SK-N-SH (cell line): ENCODE measurements around the gene DIAPH2. TPM values are rescaled to one million over a fixed set of nuclear protein-coding genes. Genes with fewer than 3 reads are reported as not detected.

Experiments
- CTCF ChIA-PET: fragments of 300-600, 350-600 bp; formaldehyde crosslinking; extraction: SDS; loops from one replicate; lab custom pipeline; 2021; lab: Yijun Ruan, JAX
- POLR2A ChIA-PET: fragments of 350-600 bp; sonication (Branson Sonifier 250); formaldehyde crosslinking; extraction: SDS; loops from one replicate; lab custom pipeline; 2020; ENCODE audit warnings: antibody characterized with exemption, inconsistent platforms; lab: Yijun Ruan, JAX
- DNase-seq: peaks from one replicate; pipeline ENCODE4 v3.0.0; 2012
- H2AFZ ChIP-seq: fragments of 200-600 bp; sonication (generic); 2 replicates; pipeline ENCODE4 v1.8.1; 2016; ENCODE audit warnings: antibody characterized with exemption, mild to moderate bottlenecking, low read depth
- H3F3A ChIP-seq: fragments of 200-600 bp; sonication (generic); replicated peaks from 2 replicates; pipeline ENCODE3; 2016; ENCODE audit warnings: antibody characterized with exemption, mild to moderate bottlenecking; ENCODE audit not compliant: insufficient read depth
- H3K27ac ChIP-seq, 2 experiments: fragments of 200-500 bp in 1 of 2; fragments of 200-600 bp in 1 of 2; sonication (Bioruptor generic) in 1 of 2; sonication (generic), shearing (Covaris generic) in 1 of 2; 2 replicates each; pipeline versions ENCODE4 v1.5.1 to v1.6.1; 2014 to 2016; ENCODE audit warnings: low read depth in 2 of 2, inconsistent platforms in 1 of 2, low read length in 1 of 2, mild to moderate bottlenecking in 1 of 2, mixed read lengths in 1 of 2
- H3K27me3 ChIP-seq: fragments of 200-600 bp; sonication (generic), shearing (Covaris generic); 2 replicates; pipeline ENCODE4 v1.6.1; 2016; ENCODE audit warnings: mixed run types; ENCODE audit not compliant: insufficient read depth
- H3K36me3 ChIP-seq, 2 experiments: fragments of 200-500 bp in 1 of 2; fragments of 200-600 bp in 1 of 2; sonication (Bioruptor generic) in 1 of 2; sonication (generic) in 1 of 2; replicated peaks in 1 of 2; 2 replicates each; pipeline versions ENCODE3 to v1.5.1; 2014 to 2016; ENCODE audit warnings: low read length in 1 of 2, mild to moderate bottlenecking in 1 of 2; ENCODE audit not compliant: insufficient read depth in 2 of 2, control insufficient read depth in 1 of 2
- H3K4me1 ChIP-seq, 2 experiments: fragments of 200-500 bp in 1 of 2; fragments of 200-600 bp in 1 of 2; sonication (Bioruptor generic) in 1 of 2; sonication (generic), shearing (Covaris generic) in 1 of 2; 2 replicates each; pipeline versions ENCODE4 v1.5.1 to v1.6.1; 2014 to 2016; ENCODE audit warnings: low read depth in 1 of 2, low read length in 1 of 2, mixed run types in 1 of 2; ENCODE audit not compliant: insufficient read depth in 2 of 2, control insufficient read depth in 1 of 2
- H3K4me2 ChIP-seq: fragments of 200-600 bp; sonication (generic), shearing (Covaris generic); 2 replicates; pipeline ENCODE4 v1.6.1; 2017; ENCODE audit warnings: mixed run types
- H3K4me3 ChIP-seq, 2 experiments: fragments of 200-500 bp in 1 of 2; fragments of 200-600 bp in 1 of 2; sonication (Bioruptor generic) in 1 of 2; sonication (generic), shearing (Covaris generic) in 1 of 2; 2 replicates each; pipeline versions ENCODE4 v1.5.1 to v1.8.1; 2014 to 2016; ENCODE audit warnings: low read depth in 2 of 2, inconsistent platforms in 1 of 2, low read length in 1 of 2, mild to moderate bottlenecking in 1 of 2, mixed read lengths in 1 of 2, moderate library complexity in 1 of 2
- H3K79me2 ChIP-seq: fragments of 200-600 bp; sonication (generic); 2 replicates; pipeline ENCODE4 v1.8.1; 2017; ENCODE audit warnings: mild to moderate bottlenecking; ENCODE audit not compliant: insufficient read depth
- H3K9ac ChIP-seq: fragments of 200-600 bp; sonication (generic); 2 replicates; pipeline ENCODE4 v1.6.1; 2017; ENCODE audit warnings: mixed run types
- H3K9me2 ChIP-seq: fragments of 200-600 bp; sonication (generic); 2 replicates; pipeline ENCODE4 v1.6.1; 2017; ENCODE audit warnings: mixed run types
- H3K9me3 ChIP-seq: fragments of 200-600 bp; sonication (generic); 2 replicates; pipeline ENCODE4 v1.6.1; 2017; ENCODE audit warnings: mixed run types, mild to moderate bottlenecking, moderate library complexity
- H4K20me1 ChIP-seq: fragments of 200-600 bp; sonication (generic); 2 replicates; pipeline ENCODE4 v1.6.1; 2017; ENCODE audit warnings: mild to moderate bottlenecking, mixed run types; ENCODE audit not compliant: insufficient read depth
- EP300 ChIP-seq, 2 experiments: IDR thresholded peaks; 2 replicates each; pipeline versions ENCODE4 v1.4.0 to v1.6.1; 2012; ENCODE audit warnings: borderline replicate concordance in 1 of 2, low read depth in 1 of 2, low read length in 1 of 2
- GABPA ChIP-seq: IDR thresholded peaks from 2 replicates; pipeline ENCODE4 v1.4.0; 2012; ENCODE audit warnings: low read depth, mild to moderate bottlenecking
- GATA2 ChIP-seq: sonication (generic); formaldehyde crosslinking; IDR thresholded peaks from 2 replicates; pipeline ENCODE4 v1.5.0; 2020; ENCODE audit warnings: mild to moderate bottlenecking, missing genetic modification reagents
- IRF3 ChIP-seq: fragments of 150-350 bp; IDR thresholded peaks from 2 replicates; pipeline ENCODE4 v1.6.1; 2016; ENCODE audit warnings: mild to moderate bottlenecking, low read depth, low read length
- MXI1 ChIP-seq: IDR thresholded peaks from 2 replicates; pipeline ENCODE4 v1.6.1; 2012; ENCODE audit warnings: mild to moderate bottlenecking, low read depth, low read length, improper control_type of control experiment
- REST ChIP-seq: IDR thresholded peaks from 2 replicates; pipeline ENCODE4 v1.6.1; 2012; ENCODE audit warnings: mild to moderate bottlenecking, low read depth, low read length, moderate library complexity
- SIN3A ChIP-seq: IDR thresholded peaks from 2 replicates; pipeline ENCODE4 v1.6.1; 2012; ENCODE audit warnings: low read depth, mild to moderate bottlenecking, low read length, moderate library complexity, borderline replicate concordance
- TAF1 ChIP-seq: IDR thresholded peaks from 2 replicates; pipeline ENCODE4 v1.6.1; 2012; ENCODE audit warnings: low read depth, mild to moderate bottlenecking, low read length, moderate library complexity, borderline replicate concordance
- TEAD4 ChIP-seq: IDR thresholded peaks from 2 replicates; pipeline ENCODE4 v1.4.0; 2012; ENCODE audit warnings: mild to moderate bottlenecking, borderline replicate concordance; ENCODE audit not compliant: insufficient read depth
- ZBTB33 ChIP-seq: IDR thresholded peaks from 2 replicates; pipeline ENCODE4 v1.4.0; 2012; ENCODE audit warnings: low read depth, borderline replicate concordance
- WGBS: methylation state at CpG from one replicate; pipeline ENCODE4 v1.1.6; 2017; ENCODE audit warnings: low lambda C conversion rate; 5-methylcytosine and 5-hydroxymethylcytosine counted together
- polyA plus RNA-seq, 3 experiments: library from polyadenylated mRNA; depleted of rRNA; stranded (reverse); fragments of >200 nt; gene quantifications; 2 replicates each; pipeline ENCODE4 v1.2.3, GENCODE V29; 2012

DIAPH2 gene
- polyA plus RNA-seq, 1 of the 3 experiments (the other 2 are of a cell fraction): 1.1 TPM

- Histone ChIP-seq H3K9me2 (no peaks in the 10 kb centered on the region), H3K27ac (no peak overlapping the region), H3F3A (no peaks in the 10 kb centered on the region), H3K4me2 (no peak overlapping the region), H4K20me1 (no peaks in the 10 kb centered on the region), H3K4me3 (no peak overlapping the region), H3K36me3 (no peaks in the 10 kb centered on the region), H3K79me2 (no peaks in the 10 kb centered on the region), H2AFZ (no peak overlapping the region), H3K9me3 (no peaks in the 10 kb centered on the region), H3K27me3 (no peaks in the 10 kb centered on the region), H3K4me1 (no peaks in the 10 kb centered on the region), H3K9ac (no peak overlapping the region)
- no peak for DNase-seq
- 41% methylated on average over 1 of the region's 1 CpG for WGBS
- POLR2A ChIA-PET: no interaction called here
- CTCF ChIA-PET: no interaction called here
- no peak for TF ChIP-seq EP300 (IDR thresholded peaks at IDR 0.05; ENCODE audit: borderline replicate concordance in 1 of 2, low read depth in 1 of 2, low read length in 1 of 2)
- no peak for TF ChIP-seq TAF1
- no peak for TF ChIP-seq MXI1
- no peak for TF ChIP-seq TEAD4
Measured at GRCh38 chrX:96753230-96753629, 68.6 kb downstream of the DIAPH2 start.

GRCh38 chrX:96756491-96756890 is 71.8 kb downstream of the DIAPH2 start:
- H3K36me3 ChIP-seq: no peaks in the 10 kb centered on the region
- H3K9me3 ChIP-seq: no peaks in the 10 kb centered on the region
- no peak for TF ChIP-seq REST
- TF ChIP-seq GABPA: no peak
- no peak for TF ChIP-seq IRF3
- no peak for TF ChIP-seq ZBTB33
- no peak for TF ChIP-seq GATA2 (CRISPR knock-in tag)
- TF ChIP-seq SIN3A: no peak
- H3K4me1 ChIP-seq: no peaks in the 10 kb centered on the region
- 46% methylated on average over 3 of the region's 3 CpGs for WGBS
- no peaks in the 10 kb centered on the region for H3F3A ChIP-seq
- no peak for DNase-seq
- no peak overlapping the region for H3K4me2 ChIP-seq
- CTCF ChIA-PET: no interaction called here
- no peaks in the 10 kb centered on the region for H3K79me2 ChIP-seq
- POLR2A ChIA-PET: no interaction called here
- no peaks in the 10 kb centered on the region for H3K9me2 ChIP-seq
- H3K27me3 ChIP-seq: no peaks in the 10 kb centered on the region
- H4K20me1 ChIP-seq: no peaks in the 10 kb centered on the region
- H3K9ac ChIP-seq: no peak overlapping the region
- no peak overlapping the region for H3K4me3 ChIP-seq
- no peak overlapping the region for H3K27ac ChIP-seq
- H2AFZ ChIP-seq: no peak overlapping the region
